HUES48 (cell line): Measurements from ENCODE around the gene ATP1A2.

ENCODE experiments used
- H3K27ac ChIP-seq: one replicate; pipeline ENCODE4 v1.7.0; 2013; ENCODE audit warnings: low read depth, low read length, inconsistent platforms
- H3K27me3 ChIP-seq: 2 replicates; pipeline ENCODE4 v1.6.1; 2013; ENCODE audit warnings: mild to moderate bottlenecking, low read length; ENCODE audit not compliant: control insufficient read depth, insufficient read depth
- H3K36me3 ChIP-seq: 2 replicates; pipeline ENCODE4 v1.6.1; 2013; ENCODE audit warnings: low read length; ENCODE audit not compliant: control insufficient read depth, insufficient read depth
- H3K4me1 ChIP-seq: 2 replicates; pipeline ENCODE4 v1.6.1; 2013; ENCODE audit warnings: mild to moderate bottlenecking, low read length; ENCODE audit not compliant: control insufficient read depth, insufficient read depth
- H3K4me3 ChIP-seq: 2 replicates; pipeline ENCODE4 v1.5.1; 2013; ENCODE audit warnings: mild to moderate bottlenecking, low read depth, low read length
- H3K9ac ChIP-seq: 2 replicates; pipeline ENCODE4 v1.6.1; 2013; ENCODE audit warnings: mild to moderate bottlenecking, low read depth, low read length, moderate library complexity
- H3K9me3 ChIP-seq: 2 replicates; pipeline ENCODE4 v1.6.1; 2013; ENCODE audit warnings: low read length; ENCODE audit not compliant: control insufficient read depth, insufficient read depth

The ATP1A2 gene

GRCh38 chr1:160127381-160127780 lies 11.8 kb downstream of the ATP1A2 start:
- no peaks in the 10 kb centered on the region for H3K9me3 ChIP-seq
- H3K36me3 ChIP-seq, result peaks cover 75% of the 10 kb centered on the region
- no peaks in the 10 kb centered on the region for H3K27me3 ChIP-seq
- peaks cover 9% of the 10 kb centered on the region; the same call in 1 of the 2 replicates for H3K4me1 ChIP-seq
- no peak overlapping the region for H3K9ac ChIP-seq
- no peak overlapping the region for H3K27ac ChIP-seq
- H3K4me3 ChIP-seq, result no peak overlapping the region

GRCh38 chr1:160127865-160128523 lies 12.4 kb downstream of the ATP1A2 start:
- Histone ChIP-seq H3K9me3 (no peaks in the 10 kb centered on the region), H3K27ac (no peak overlapping the region), H3K36me3 (peaks cover 75% of the 10 kb centered on the region), H3K9ac (no peak overlapping the region), H3K27me3 (no peaks in the 10 kb centered on the region), H3K4me3 (no peak overlapping the region), H3K4me1 (peaks cover 9% of the 10 kb centered on the region; the same call in 1 of the 2 replicates)

GRCh38 chr1:160128636-160129035 lies 13.1 kb downstream of the ATP1A2 start:
- Histone ChIP-seq H3K36me3 (peaks cover 78% of the 10 kb centered on the region), H3K4me1 (peaks cover 9% of the 10 kb centered on the region; the same call in 1 of the 2 replicates), H3K4me3 (no peak overlapping the region), H3K27me3 (no peaks in the 10 kb centered on the region), H3K27ac (no peak overlapping the region), H3K9ac (no peak overlapping the region), H3K9me3 (no peaks in the 10 kb centered on the region)

GRCh38 chr1:160129046-160129445 lies 13.5 kb downstream of the ATP1A2 start:
- H3K27me3 ChIP-seq, result no peaks in the 10 kb centered on the region
- no peak overlapping the region for H3K27ac ChIP-seq
- H3K4me1 ChIP-seq, result peaks cover 9% of the 10 kb centered on the region; the same call in 1 of the 2 replicates
- H3K4me3 ChIP-seq, result no peak overlapping the region
- peaks cover 79% of the 10 kb centered on the region for H3K36me3 ChIP-seq
- H3K9ac ChIP-seq, result no peak overlapping the region
- H3K9me3 ChIP-seq, result no peaks in the 10 kb centered on the region

GRCh38 chr1:160129558-160129957 lies 14.0 kb downstream of the ATP1A2 start:
- Histone ChIP-seq H3K27ac (no peak overlapping the region), H3K4me1 (peaks cover 5% of the 10 kb centered on the region; the same call in 1 of the 2 replicates), H3K36me3 (peaks cover 74% of the 10 kb centered on the region), H3K27me3 (no peaks in the 10 kb centered on the region), H3K4me3 (no peak overlapping the region), H3K9ac (no peak overlapping the region), H3K9me3 (no peaks in the 10 kb centered on the region)

GRCh38 chr1:160129966-160130365 lies 14.4 kb downstream of the ATP1A2 start:
- Histone ChIP-seq H3K36me3 (peaks cover 70% of the 10 kb centered on the region), H3K27me3 (no peaks in the 10 kb centered on the region), H3K4me1 (peaks cover under 1% of the 10 kb centered on the region; the same call in 1 of the 2 replicates)

GRCh38 chr1:160130486-160130885 lies 14.9 kb downstream of the ATP1A2 start:
- H3K36me3 ChIP-seq, result peaks cover 68% of the 10 kb centered on the region
- H3K27ac ChIP-seq, result no peak overlapping the region
- H3K9ac ChIP-seq, result no peak overlapping the region
- no peaks in the 10 kb centered on the region for H3K4me1 ChIP-seq
- H3K9me3 ChIP-seq, result no peaks in the 10 kb centered on the region
- H3K27me3 ChIP-seq, result no peaks in the 10 kb centered on the region
- no peak overlapping the region for H3K4me3 ChIP-seq

More at GRCh38 chr1:160129966-160130365, 14.4 kb downstream of the ATP1A2 start:
- no peak overlapping the region for H3K4me3 ChIP-seq
- H3K27ac ChIP-seq, result no peak overlapping the region
- H3K9ac ChIP-seq, result no peak overlapping the region
- no peaks in the 10 kb centered on the region for H3K9me3 ChIP-seq

GRCh38 chr1:160130939-160131338 lies 15.4 kb downstream of the ATP1A2 start:
- Histone ChIP-seq H3K4me1 (no peaks in the 10 kb centered on the region), H3K36me3 (peaks cover 68% of the 10 kb centered on the region), H3K4me3 (no peak overlapping the region), H3K9me3 (no peaks in the 10 kb centered on the region), H3K27ac (no peak overlapping the region), H3K27me3 (no peaks in the 10 kb centered on the region), H3K9ac (no peak overlapping the region)

GRCh38 chr1:160131803-160132565 lies 16.4 kb downstream of the ATP1A2 start:
- H3K27me3 ChIP-seq, result no peaks in the 10 kb centered on the region
- no peak overlapping the region for H3K9ac ChIP-seq
- H3K36me3 ChIP-seq, result peaks cover 72% of the 10 kb centered on the region
- H3K4me1 ChIP-seq, result no peaks in the 10 kb centered on the region
- no peak overlapping the region for H3K4me3 ChIP-seq
- H3K27ac ChIP-seq, result no peak overlapping the region
- no peaks in the 10 kb centered on the region for H3K9me3 ChIP-seq

- Histone ChIP-seq H3K9ac (no peak overlapping the region), H3K4me1 (no peaks in the 10 kb centered on the region), H3K4me3 (no peak overlapping the region), H3K27me3 (no peaks in the 10 kb centered on the region), H3K9me3 (no peaks in the 10 kb centered on the region), H3K36me3 (peaks cover 63% of the 10 kb centered on the region), H3K27ac (no peak overlapping the region)
Measured at GRCh38 chr1:160133990-160134770, 18.6 kb downstream of the ATP1A2 start.
